ENCODE data around the gene COL8A1.

COL8A1 gene

DNA sequence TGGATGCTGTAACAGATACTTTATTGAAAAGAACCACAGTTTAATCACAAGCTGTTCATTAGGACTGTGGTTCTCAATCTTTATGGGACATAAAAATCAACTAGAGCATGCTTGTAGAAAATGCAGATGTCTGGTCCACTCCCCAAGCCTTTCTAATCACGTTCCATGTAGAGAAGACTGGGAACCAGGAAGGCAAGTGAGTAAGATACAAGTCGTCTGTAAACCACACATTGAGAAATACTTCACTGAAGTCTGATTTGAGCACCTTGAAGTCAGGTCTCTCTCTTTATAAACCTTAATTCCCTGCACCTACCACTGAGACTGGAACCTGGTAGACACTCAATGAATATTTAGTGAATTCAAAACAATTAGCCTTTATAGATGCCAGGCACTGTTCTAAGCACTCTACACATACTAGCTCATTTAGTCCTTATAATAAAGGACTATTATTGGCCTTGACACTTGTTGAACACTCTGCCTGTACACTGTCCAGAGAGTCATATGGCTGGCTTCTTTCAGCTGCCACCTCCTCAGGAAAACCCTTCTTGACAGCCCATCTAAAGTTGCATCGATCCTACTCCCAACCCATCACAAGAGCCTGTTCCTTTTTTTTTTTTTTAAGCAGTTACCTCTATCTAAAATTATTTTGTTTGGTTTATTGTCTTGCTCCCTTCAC, 120.2 kb downstream of the COL8A1 start:
- TF ChIP-seq, protein P1, sequence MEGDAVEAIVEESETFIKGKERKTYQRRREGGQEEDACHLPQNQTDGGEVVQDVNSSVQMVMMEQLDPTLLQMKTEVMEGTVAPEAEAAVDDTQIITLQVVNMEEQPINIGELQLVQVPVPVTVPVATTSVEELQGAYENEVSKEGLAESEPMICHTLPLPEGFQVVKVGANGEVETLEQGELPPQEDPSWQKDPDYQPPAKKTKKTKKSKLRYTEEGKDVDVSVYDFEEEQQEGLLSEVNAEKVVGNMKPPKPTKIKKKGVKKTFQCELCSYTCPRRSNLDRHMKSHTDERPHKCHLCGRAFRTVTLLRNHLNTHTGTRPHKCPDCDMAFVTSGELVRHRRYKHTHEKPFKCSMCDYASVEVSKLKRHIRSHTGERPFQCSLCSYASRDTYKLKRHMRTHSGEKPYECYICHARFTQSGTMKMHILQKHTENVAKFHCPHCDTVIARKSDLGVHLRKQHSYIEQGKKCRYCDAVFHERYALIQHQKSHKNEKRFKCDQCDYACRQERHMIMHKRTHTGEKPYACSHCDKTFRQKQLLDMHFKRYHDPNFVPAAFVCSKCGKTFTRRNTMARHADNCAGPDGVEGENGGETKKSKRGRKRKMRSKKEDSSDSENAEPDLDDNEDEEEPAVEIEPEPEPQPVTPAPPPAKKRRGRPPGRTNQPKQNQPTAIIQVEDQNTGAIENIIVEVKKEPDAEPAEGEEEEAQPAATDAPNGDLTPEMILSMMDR (IDR thresholded peaks at IDR 0.05; ENCODE audit: extremely low read depth, missing control alignments), result no peak
- no peak for DNase-seq (ENCODE audit: low spot score)

DNA sequence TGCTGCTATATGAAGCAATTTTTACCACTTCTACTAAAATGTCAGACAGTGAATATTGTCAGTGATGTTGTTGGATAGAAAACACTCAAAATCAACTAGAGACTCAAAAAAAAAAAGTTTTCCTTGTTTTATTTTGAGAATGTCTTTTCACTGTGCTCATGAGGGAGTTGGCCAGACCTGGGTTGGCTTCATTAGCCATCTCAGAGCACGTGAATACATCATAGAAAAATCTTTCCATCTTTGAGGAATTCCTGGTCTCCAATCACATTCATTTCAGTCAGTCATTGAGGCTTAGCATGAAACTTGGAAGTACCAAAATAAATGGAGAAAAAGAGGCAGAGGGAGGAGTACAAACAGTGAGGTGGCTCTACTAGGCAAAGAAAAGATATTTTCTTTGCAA, 121.6 kb downstream of the COL8A1 start:
- DNase-seq (ENCODE audit: low spot score), result no peak
- TF ChIP-seq, protein P1 (IDR thresholded peaks at IDR 0.05; ENCODE audit: extremely low read depth, missing control alignments), result no peak

DNA sequence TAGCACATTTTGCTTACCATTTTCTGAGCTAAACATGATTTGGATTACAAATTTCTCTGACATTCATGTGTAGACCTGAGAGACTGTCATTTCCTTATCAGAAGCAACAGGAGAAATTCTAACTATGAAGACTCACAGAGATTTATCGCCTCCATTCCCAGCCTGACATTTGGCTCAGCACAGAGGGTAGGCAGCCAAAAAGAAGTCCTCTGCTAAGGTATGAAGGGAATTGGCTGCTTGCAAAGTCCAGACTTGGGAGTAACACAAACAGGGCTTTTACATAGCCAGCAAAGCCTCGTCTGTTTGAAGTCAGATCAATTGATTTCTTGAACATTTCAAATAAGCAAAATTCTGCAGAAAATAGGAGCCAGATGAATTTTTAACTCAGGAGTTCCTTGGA, 122.2 kb downstream of the COL8A1 start:
- DNase-seq (ENCODE audit: low spot score), result no peak

DNA sequence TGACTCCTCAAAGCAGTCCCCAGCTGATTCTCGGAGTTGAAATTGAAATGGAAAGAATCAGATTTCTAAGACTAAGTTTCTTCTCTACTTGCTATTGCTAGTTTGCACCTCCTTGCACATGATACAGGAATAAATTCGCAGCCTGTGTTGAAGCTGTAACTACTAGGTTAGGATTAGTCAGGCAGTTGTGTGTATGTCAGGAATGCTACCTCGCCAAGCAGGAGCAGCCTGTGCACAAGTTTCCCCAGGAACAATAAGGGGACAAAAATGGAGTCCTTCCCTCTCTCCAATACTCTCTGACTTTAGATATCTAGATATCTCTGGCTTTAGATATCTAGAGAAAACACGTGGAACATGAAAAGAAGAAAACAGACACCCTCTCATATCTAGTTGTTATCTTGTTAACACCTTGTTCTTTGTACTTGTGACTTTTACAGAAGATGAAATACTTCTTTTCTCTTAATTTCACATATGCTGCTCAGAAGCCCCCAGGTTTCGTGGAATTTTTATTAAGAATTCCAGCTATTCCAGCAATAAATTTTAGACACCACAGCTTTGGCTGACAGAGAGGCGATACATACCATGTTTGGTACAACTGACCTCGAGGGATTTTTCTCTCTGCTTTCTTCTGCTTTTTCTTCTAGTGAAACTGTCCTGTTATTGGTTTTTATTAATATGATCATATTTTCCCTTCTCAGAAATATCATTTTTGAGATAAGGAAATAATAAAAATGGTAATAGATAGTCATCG, 123.2 kb downstream of the COL8A1 start:
- no peak for DNase-seq (ENCODE audit: low spot score)
- TF ChIP-seq, protein P1 (IDR thresholded peaks at IDR 0.05; ENCODE audit: extremely low read depth, missing control alignments), result no peak

More for the DNA sequence above, 122.2 kb downstream of the COL8A1 start:
- TF ChIP-seq, protein P1 (IDR thresholded peaks at IDR 0.05; ENCODE audit: extremely low read depth, missing control alignments), result no peak

DNA sequence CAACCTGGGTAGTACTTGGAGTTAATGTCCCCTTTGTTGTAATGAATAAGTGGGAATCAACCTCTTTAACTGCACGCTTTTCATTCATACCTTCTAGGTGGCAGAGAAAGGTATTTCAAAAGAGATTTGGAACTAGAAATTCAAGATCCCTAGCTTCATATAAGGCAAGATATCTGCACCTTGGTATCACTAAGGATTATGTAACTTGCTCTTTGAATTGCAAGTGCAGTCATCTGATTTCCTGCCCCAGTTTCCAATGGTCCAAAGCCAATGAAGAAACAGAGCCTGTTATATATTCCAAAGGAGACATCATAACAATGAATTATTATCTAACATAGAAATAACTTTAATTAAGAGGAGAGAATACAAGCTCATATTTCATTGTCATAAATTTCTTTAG, 124.5 kb downstream of the COL8A1 start:
- no peak for DNase-seq (ENCODE audit: low spot score)
- TF ChIP-seq, protein P1 (IDR thresholded peaks at IDR 0.05; ENCODE audit: extremely low read depth, missing control alignments), result no peak

DNA sequence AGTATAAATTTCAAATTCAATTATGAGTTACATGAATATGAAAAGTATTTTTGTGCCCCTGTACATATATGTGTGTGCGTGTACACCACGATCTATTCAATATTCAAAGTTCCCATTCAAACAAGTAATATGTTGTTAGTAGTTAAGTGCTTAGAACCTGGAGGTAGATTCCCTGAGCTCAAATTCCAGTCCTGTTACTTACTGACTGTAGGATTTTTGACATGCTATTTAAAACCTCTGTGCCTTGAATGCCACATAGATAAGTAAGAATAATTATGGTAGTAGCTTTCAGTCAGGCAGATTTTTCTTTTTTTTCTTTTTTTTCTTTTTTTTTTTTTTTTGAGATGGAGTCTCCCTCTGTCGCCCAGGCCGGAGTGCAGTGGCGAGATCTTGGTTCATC, 126.0 kb downstream of the COL8A1 start:
- TF ChIP-seq, protein P1 (IDR thresholded peaks at IDR 0.05; ENCODE audit: extremely low read depth, missing control alignments), result no peak
- no peak for DNase-seq (ENCODE audit: low spot score)

Measured in GM20000 (cell line).